Measurements from ENCODE around the gene AOC3.
"Not testable (repeated sequence)": the region's sequence is repeated elsewhere in the genome, so short reads cannot be mapped to it uniquely, and the experiment has no call there.

AOC3 gene

DNA sequence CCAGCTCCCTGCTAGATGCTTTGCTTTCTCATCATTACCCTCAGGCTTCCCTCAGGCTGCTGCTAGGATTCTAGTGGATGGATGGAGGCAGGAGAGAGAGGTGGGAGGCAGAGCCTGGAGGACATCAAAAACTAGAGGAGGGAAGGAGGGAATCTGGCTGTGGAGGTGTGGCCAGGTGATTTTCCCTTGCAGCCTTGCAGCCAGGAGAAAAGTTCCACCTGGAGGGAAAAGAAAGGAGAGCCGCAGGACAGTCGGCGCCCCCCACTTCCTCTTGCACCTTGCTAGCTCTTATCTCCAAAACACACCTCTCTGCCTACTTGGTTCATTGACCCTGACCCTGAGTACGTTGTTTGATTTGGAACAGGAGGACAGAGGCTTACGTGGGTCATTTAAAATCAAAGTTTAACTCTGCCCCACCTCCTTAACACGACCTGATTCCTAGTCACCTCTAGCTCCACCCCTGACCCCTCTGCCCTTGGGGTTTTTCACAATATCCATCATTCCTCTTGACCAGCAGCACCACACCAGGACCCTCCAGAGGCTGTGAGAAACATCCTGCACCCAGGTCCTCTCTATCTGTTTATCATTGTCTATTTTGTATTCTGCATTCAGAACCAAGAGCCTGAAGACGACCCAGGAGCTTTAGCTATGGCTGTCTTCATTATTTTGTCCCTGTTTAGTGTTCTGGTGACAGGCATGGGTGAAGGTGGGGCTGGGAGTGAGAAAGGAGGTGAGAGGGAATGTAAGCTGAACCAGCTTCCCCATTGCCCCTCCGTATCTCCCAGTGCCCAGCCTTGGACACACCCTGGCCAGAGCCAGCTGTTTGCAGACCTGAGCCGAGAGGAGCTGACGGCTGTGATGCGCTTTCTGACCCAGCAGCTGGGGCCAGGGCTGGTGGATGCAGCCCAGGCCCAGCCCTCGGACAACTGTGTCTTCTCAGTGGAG is 15.9 kb downstream of the AOC3 start:
- DNase-seq (ENCODE audit: low spot score): no peak

GRCh38 chr17:42867694-42868261 is 16.8 kb downstream of the AOC3 start:
- not testable (repeated sequence) for DNase-seq (ENCODE audit: low spot score)

GRCh38 chr17:42868338-42868737 is 17.3 kb downstream of the AOC3 start:
- DNase-seq (ENCODE audit: low spot score): no peak

- no peak for DNase-seq (ENCODE audit: low spot score)
Measured at GRCh38 chr17:42871647-42872046, 20.6 kb downstream of the AOC3 start.

- DNase-seq (ENCODE audit: low spot score): no peak
Measured at GRCh38 chr17:42872251-42872965, 21.4 kb downstream of the AOC3 start.

DNA sequence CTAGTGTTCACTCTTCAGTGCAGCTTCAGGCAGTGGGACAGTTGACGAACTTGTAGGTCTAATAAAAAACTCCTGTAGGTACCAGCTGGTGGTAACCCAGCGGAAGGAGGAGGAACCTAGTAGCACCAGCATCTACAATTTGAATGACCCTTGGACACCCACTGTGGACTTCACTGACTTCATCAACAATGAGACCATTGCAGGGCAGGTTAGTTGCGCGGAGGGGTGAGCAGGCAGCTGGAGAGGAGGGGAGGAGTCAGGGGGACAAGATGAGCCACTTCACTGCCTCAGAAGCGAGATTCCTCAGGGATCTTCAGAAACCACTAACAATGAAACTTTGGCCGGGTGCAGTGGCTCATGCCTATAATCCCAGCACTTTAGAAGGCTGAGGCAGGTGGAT is 22.3 kb downstream of the AOC3 start:
- no peak for DNase-seq (ENCODE audit: low spot score)

DNA sequence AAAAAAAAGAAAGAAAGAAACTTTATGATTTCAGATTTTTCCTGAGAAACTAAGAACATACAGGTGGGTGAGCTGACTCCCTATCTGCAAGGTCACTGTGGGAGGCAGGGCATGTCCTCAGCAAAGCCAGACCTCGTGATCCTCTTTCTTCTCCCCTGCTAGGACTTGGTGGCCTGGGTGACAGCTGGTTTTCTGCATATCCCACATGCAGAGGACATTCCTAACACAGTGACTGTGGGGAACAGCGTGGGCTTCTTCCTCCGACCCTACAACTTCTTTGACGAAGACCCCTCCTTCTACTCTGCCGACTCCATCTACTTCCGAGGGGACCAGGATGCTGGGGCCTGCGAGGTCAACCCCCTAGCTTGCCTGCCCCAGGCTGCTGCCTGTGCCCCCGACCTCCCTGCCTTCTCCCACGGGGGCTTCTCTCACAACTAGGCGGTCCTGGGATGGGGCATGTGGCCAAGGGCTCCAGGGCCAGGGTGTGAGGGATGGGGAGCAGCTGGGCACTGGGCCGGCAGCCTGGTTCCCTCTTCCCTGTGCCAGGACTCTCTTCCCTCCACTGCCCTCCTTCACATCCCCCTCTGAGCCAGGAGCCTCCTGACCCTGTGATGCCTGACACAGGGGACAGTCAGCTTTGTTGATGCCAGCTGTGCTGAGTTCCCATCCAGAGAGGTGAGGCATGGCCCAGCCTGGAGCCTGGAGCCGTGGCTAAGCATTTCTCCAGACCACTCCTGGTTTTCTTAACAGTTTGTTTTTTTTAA is 23.1 kb downstream of the AOC3 start:
- not testable (repeated sequence) for DNase-seq (ENCODE audit: low spot score)

- no peak for DNase-seq (ENCODE audit: low spot score)
Measured at GRCh38 chr17:42877037-42877436, 26.0 kb downstream of the AOC3 start.

GRCh38 chr17:42878123-42878880 is 27.3 kb downstream of the AOC3 start:
- no peak for DNase-seq (ENCODE audit: low spot score)

GRCh38 chr17:42878924-42879595 is 28.1 kb downstream of the AOC3 start:
- DNase-seq (ENCODE audit: low spot score): no peak

DNA sequence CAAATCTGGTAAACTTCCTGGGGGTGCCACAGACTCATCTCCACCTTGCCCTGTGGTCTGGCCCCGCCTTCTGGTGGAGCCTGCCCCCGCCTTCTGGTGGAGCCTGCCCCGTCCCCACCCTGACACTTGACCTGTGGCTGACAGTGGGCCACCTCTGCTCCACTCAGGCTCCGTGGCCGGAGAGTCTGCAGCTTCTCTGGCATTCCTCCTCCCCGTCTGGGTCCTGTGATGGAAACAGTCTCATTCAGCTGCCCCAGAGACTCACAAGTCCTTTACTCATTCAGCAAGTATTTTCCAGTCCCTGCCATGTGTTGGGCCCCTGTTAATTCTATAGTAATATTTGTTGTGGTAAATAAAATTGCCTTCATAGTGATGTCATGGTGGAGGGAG is 28.6 kb downstream of the AOC3 start:
- no peak for DNase-seq (ENCODE audit: low spot score)

DNA sequence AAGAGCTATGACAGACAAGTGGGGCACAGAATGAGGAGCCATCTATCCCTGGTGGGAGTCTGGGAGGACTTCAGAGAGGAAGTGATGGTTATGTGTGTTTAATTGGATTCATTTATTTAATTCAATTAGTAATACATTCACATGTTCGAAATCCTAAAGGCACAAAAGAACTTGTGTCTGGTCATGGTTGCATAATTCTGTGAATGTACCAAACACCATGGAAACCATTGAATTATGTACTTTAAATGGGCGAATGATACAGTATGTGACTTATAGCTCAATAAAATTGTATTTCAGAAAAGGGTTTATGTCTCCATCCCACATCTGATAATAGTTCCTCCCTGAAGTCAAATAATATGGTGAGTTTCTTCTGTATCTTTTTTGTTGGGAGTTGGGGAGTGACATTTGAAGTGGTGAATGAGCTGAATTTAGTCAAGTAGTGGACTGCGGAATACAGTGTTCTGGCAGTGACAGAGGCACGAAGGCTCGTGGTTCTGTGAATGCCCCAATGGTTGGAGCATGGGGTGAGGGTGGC is 29.8 kb downstream of the AOC3 start:
- DNase-seq (ENCODE audit: low spot score): no peak

GRCh38 chr17:42881706-42882105 is 30.7 kb downstream of the AOC3 start:
- DNase-seq (ENCODE audit: low spot score): not testable (repeated sequence)

DNA sequence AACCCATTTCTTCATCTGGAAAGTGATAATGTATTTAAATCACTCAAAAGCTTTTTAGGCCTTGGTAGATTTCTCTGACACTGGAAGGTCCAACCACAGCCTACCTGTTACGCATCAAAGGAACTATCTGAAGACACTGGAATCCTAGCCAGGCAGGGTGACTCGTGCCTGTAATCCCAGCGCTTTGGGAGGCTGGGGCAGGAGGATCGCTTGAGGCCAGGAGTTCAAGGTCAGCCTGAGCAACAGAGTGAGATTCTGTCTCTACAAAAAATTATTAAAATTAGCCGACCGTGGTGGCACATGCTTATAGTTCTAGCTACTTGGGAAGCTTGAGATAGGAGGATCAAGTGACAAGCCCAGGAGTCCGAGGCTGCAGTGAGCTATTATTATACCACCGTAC is 31.2 kb downstream of the AOC3 start:
- no peak for DNase-seq (ENCODE audit: low spot score)

- no peak for DNase-seq (ENCODE audit: low spot score)
Measured at GRCh38 chr17:42883802-42884558, 33.0 kb downstream of the AOC3 start.

DNA sequence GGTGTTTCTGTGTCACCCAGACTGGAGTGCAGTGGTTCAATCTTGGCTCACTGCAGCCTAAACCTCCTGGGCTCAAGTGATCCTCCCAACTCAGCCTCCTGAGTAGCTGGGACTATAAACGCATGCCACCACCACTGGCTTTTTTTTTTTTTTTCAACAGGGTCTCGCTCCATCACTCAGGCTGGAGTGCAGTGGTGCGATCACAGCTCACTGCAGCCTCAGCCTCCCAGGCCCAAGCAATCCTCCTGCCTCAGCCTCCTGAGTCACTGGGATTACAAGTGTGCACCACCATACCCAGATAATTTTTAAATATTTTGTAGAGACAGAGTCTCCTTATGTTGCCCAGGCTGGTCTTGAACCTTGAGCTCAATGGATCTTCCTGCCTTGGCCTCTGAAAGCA is 34.8 kb downstream of the AOC3 start:
- not testable (repeated sequence) for DNase-seq (ENCODE audit: low spot score)

- DNase-seq (ENCODE audit: low spot score): no peak
Measured at GRCh38 chr17:42886283-42887176, 35.5 kb downstream of the AOC3 start.

GRCh38 chr17:42889809-42890208 is 38.8 kb downstream of the AOC3 start:
- no peak for DNase-seq (ENCODE audit: low spot score)
